Activated CD8-positive, alpha-beta memory T cell treated with anti-CD3 and anti-CD28 coated beads for 1 hour (primary cell): ENCODE data around the gene CHID1.

Experiments used
- DNase-seq, 2 donors: peaks; one replicate each; pipeline ENCODE4 v3.0.0-alpha.2; 2020; ENCODE audit warnings: low read depth in 1 of 2; ENCODE audit errors: extremely low read depth in 1 of 2

Gene CHID1

GRCh38 chr11:911031-911889, 650 bp upstream of the CHID1 start:
- DNase-seq = peak in 1 of 2 donors; percentile 19

- DNase-seq = no peak
Observed at GRCh38 chr11:910044-910588, 494 bp downstream of the CHID1 start.

GRCh38 chr11:909406-909805, 1.2 kb downstream of the CHID1 start:
- no peak for DNase-seq

- no peak for DNase-seq
Observed at GRCh38 chr11:908273-908672, 2.3 kb downstream of the CHID1 start.

DNA sequence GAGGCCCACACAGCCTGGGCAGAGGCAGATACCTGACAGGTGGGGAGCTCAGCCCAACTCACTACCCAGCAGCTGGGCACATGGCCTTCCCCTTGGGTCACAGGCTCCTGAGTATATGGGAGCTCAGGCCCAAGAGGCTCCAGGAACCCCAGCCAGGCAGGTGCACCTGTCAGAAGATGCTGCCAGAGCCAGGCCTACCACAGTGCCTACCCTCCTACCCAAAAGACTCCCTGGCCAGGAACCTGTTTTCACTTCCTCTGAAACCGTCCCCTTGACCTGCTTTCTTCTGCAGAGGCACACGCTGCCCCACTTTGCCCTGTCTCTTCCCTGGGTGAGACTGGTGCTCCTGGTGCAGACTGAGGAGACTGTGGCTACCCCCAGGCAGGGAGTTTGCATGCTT, 2.9 kb downstream of the CHID1 start:
- DNase-seq = no peak

DNA sequence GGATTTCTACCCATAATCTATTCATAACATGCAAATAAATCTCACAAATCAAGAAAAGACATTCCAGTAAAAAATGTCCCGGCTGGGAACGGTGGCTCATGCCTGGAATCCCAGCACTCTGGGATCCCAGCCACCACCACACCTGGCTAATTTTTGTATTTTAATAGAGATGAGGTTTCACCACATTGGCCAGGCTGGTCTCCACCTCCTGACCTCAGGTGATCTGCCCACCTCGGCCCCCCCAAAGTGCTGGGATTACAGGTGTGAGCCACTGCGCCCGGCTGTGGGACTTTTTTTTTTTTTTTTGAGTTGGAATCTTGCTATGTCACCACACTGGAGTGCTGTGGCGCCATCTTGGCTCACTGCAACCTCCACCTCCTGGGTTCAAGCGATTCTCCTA, 4.7 kb downstream of the CHID1 start:
- no peak for DNase-seq

GRCh38 chr11:904380-904779, 6.2 kb downstream of the CHID1 start:
- DNase-seq = no peak

GRCh38 chr11:901452-902061, 9.1 kb downstream of the CHID1 start:
- no peak for DNase-seq

DNA sequence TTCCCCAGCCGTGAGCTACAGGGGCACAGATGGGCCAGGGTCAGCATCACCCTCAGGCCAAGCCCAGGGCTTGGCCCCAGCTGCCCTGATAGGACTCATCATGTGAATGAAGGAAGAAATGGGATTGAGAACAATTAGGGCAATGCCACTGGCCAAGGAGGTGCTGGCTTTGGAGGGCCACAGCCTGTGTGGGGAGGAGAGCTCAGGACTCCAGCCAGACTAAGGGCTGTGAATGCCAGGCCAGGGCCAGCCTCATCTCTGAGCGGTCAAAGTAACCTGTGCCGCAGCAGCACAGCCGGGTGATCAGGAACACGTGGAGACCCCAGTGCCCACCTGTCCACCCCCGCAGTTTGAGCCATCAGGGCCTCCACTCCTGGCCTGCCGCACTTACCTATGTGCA, 10.1 kb downstream of the CHID1 start:
- DNase-seq = no peak

- DNase-seq = no peak
Observed at GRCh38 chr11:899724-900123, 10.9 kb downstream of the CHID1 start.

DNA sequence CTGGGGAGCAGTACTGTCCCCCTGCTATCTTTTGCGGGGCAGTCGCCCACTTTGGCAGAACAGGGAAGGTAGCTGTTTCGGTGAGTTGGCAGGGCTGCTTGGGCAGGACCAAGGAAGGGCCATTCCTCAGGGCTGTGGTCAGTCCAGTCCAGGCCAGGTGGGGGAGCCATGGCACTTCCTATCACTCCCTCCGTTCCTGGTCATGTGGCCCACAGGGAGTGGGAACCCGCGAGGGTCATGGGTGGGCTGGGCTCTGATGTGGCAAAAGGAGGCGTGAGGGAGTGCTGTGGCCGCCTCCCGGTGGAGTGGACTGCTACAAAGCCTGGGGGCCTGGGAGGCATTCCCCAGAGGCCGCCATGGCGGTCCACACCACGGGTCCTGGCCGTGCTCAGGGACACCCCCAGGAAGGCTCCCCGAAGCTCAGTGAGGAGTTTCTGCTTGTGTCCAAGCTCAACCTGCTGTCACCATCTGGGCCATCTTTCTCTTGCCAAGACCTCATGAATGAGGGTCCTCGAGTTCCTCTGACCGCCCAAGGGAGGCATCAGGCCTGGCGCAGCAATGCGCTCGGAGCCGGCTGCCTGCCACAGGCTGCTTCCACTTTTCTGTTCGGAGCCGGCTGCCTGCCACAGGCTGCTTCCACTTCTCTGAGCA, 11.9 kb downstream of the CHID1 start:
- no peak for DNase-seq

- no peak for DNase-seq
Observed at GRCh38 chr11:898143-898511, 12.5 kb downstream of the CHID1 start.

GRCh38 chr11:897253-898142, 13.1 kb downstream of the CHID1 start:
- DNase-seq = no peak

DNA sequence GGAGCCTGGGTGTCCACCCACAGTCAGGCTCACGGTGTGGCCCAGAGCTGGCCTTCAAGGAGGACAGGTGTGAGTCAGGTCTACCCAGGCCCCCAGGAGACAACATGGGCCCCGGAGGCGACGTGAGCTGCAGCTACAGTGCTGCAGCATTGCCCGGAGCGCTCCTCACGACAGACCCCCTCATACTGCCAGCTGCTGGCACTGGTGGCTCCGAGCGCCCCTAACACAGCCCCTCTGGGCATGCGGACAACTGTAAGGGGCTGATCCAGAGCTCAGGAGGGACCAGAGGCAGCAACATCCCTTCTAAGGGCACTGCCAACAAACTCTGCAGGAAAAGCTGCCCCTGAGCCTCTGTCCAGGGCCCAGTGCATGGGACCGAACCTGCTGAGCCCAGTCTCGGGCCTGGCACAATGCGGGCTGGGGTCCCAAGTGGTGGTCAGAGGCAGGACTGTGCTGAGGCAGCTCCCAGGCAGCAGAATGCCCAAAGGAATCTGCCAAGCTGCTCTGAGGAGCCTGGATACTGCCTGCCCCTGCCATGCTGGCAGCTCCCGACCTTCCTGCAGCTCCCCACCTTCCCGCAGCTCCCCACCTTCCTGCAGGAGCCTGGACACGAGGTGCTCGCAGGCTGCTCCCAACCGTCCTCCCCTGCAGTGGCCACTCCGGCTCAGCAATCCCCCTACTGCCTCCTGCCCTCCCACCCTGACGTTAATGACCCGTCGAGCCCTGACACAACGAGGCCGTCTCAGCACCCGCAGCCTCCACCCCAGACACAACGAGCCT, 15.1 kb downstream of the CHID1 start:
- no peak for DNase-seq

DNA sequence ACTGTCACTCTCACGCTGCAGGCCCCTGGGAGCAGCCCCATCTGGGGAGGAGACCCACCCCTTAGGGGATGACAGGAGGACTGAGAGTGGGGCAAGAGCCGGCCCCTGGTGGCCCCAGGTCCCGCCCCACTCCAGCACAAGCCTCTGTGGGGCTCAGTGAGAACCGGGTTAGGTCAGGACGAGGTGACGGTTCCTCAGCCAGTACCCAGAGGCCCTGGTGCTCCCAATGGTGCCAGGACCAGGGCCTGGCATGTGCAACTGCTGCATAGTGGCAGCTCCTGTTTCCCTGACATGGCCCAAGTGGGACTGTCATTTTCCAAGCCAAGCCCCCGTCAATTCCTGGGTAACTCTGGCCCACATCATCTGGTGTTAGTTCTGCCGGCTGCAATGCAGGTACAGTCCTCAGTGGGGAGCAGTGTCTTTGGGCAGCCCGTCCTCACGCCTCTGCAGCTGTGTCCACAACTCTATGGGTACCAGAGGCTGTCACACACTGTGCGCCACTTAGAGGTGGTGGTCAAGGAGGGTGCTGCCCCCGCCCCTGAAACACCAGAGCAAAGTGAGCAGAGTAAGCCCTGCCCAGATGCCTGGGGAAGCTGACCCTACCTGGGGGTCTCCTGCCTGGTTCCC, 15.9 kb downstream of the CHID1 start:
- DNase-seq = no peak

GRCh38 chr11:893008-893654, 17.5 kb downstream of the CHID1 start:
- DNase-seq = no peak

DNA sequence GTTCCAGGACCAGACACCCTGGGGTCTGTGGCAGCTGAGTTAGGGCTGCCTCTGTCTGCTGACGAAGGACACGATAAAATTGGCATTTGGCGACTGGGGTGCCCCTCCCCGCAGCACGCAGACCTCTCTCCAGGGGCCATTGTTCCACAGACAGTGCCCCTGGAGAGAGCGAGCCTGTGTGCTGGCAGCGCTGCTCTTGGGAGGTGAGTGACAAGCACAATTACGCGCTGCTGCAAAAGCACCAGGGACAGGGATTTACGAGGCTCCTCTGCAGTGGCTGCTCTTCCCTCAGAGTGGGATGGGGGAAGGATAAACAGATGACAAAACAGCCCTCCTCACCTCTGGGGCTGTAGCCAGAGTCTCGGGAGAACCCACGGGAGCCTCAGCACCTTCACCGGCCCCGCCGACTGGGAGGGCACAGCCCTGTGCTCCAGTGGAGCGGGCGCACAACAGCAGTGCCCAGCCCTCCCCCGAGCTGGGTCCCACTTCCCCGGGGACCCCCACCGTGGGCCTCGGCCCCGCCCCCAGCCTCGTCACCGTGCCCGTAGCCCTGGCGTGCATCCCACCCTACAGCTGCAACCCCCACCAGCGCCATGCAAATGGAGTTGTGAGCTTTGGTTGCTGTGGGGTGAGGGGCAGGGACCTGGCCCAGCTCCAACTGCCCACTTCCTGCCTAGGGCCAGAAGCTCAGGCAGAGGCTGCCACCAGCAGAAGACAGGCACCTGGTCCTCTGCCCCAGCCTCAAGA, 19.6 kb downstream of the CHID1 start:
- DNase-seq = no peak

DNA sequence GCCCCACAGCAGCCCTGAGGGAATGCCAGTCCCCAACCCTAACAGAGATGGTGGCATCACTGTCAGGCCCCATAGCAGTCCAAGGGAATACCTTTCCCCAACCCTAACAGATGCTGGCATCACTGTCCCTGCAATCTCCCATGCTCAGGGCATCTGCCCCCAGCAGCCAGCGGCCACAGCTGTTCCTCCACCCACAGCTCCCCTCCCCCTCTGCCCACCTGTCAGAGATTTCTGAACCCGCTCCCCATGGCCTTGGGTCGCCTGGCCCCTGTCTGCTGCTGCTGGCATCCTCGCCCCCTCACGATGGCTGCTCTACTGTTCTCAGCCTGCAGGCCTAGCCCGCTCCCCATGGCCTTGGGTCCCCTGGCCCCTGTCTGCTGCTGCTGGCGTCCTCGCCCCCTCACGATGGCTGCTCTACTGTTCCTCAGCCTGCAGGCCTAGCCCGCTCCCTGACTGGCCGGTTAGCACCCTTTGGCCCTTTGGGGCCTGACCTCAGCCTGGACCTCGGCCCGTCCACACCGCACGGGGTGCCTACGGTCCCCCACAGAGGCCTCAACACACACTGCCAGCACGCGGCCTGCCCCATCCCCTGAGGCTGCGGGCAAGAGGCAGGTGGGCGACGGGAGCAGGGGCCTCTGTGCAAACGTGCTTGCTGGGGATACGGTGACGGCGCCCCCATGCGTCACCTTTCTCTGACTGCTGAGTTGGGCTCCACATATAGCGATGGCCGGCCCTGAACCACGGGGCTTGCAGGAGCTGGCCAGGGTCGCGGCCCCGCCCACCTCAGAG, 20.7 kb downstream of the CHID1 start:
- no peak for DNase-seq
